NCI-H82 treated with DMSO at 0.1 percent for 48 hours (cell line): ENCODE measurements around the gene UTP3.
"Not testable (repeated sequence)": the region's sequence is repeated elsewhere in the genome, so short reads cannot be mapped to it uniquely, and the experiment has no call there.

Source experiments
- DNase-seq: peaks from one replicate; lab custom pipeline; 2025; ENCODE audit not compliant: unreplicated experiment; lab: John Stamatoyannopoulos, UW

UTP3 gene

DNA sequence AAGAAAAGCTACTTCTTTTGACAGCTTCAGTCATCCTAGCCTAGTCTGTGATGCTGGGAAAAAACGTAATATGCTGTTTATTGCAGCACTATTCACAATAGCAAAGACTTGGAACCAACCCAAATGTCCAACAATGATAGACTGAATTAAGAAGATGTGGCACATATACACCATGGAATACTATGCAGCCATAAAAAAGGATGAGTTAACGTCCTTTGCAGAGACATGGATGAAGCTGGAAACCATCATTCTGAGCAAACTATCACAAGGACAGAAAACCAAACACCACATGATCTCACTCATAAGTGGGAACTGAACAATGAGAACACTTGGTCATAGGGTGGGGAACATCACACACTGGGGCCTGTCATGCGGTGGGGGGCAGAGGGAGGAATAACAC lies 6.2 kb upstream of the UTP3 start:
- DNase-seq = not testable (repeated sequence)

DNA sequence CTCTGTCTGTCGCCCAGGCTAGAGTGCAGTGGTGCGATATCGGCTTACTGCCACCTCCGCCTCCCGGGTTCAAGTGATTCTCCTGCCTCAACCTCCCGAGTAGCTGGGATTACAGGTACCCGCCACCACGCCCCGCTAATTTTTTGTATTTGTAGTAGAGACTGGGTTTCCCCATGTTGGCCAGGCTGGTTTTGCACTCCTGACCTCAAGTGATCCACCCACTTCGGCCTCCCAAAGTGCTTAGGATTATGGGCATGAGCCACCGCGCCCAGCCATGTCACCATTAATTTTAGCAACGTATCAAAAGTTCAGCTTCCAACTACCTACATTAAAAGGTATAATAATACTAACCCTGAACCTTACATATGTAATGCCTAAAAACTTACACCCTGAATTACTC lies 940 bp upstream of the UTP3 start:
- DNase-seq = no peak

DNA sequence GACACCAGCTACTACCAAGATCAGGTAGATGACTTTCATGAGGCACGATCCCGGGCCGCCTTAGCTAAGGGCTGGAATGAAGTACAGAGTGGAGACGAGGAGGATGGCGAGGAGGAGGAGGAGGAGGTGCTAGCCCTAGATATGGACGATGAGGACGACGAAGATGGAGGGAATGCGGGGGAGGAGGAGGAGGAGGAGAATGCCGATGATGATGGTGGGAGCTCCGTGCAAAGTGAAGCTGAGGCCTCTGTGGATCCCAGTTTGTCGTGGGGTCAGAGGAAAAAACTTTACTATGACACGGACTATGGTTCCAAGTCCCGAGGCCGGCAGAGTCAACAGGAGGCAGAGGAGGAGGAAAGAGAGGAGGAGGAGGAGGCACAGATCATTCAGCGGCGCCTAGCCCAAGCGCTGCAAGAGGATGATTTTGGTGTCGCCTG lies 481 bp downstream of the UTP3 start:
- no peak for DNase-seq

DNA sequence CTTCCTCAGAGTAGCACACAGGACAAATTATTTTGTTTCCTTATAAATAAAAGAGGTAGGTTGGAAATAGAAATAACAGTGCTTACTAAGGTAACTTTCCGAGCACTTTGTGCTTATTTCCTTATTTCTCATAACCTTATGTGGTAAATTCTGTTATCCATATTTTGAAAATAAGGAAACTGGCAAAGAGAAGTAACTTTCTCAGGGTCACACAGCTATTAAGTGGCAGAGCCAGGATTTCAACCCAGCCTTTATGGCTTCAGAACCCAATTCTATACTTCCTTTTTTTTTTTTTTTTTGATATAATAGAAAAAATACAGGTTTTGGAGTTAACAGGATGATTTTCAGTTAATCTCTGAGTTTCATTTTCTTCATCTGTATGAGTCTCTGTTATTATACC lies 3.3 kb downstream of the UTP3 start:
- no peak for DNase-seq

DNA sequence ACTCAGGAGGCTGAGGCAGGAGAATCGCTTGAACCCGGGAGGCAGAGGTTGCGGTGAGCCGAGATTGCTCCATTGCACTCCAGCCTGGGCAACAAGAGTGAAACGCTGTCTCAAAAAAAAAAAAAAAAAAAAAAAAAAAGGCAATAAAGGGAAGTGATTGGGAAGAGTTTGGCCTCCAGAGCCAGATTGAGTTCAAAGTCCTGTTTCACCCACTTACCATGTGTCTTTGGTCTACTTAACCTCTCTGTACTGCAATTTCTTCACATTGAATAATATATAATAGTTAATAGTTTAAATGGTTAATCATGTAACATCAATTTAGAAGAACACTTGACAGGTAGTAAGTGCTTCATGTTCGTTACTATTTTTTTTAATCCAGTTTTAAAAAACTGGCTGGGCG lies 6.3 kb downstream of the UTP3 start:
- DNase-seq = not testable (repeated sequence)

DNA sequence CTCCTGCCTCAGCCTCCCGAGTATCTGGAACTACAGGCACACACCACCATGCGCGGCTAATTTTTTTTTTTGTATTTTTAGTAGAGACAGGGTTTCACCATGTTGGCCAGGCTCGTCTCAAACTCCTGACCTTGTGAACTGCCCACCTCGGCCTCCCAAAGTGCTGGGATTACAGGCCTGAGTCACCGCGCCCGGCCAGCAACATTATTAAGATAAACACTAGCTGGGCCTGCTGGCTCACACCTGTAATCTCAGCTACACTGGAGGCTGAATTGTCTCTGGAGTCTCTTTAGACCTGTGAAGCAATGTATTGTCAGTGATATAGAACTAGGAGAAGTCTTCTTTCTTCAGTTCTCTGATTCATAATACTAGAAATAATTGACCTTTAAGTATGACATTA lies 10.1 kb downstream of the UTP3 start:
- DNase-seq = not testable (repeated sequence)

DNA sequence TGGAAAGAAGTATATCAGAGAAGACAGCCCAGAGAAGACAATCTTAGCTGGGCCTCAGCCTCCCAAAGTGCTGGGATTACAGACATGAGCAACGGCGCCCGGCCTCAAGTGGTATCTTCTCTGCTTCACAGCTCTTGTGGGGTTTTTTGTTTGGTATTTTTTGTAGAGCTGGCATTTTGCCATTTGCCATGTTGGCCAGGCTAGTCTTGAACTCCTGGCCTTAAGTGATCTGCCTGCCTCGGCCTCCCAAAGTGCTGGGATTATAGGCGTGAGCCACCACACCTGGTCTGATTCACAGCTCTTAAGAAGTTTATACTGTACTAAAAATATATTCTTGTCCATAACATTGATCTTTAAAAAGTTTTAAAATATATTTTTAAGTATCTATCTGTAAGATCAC lies 12.4 kb downstream of the UTP3 start:
- no peak for DNase-seq

DNA sequence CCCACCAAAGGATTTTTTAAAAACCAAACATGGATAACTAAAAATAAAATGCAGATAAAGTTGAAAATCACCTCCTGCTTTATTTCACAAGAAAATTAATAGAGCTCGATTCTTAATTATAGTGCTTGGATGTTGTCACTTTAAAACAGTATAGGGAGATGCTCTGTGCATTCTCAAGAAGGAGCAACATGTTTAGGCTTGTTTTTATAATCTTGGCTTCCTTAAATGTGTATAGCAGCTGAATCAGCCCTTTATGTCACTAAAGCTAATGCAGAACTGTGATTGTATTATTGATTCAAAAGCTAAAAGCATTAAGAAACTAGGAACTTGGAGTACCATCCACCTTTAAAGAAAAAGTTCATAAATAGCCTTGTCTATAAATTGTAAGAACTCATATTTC lies 12.9 kb downstream of the UTP3 start:
- no peak for DNase-seq

DNA sequence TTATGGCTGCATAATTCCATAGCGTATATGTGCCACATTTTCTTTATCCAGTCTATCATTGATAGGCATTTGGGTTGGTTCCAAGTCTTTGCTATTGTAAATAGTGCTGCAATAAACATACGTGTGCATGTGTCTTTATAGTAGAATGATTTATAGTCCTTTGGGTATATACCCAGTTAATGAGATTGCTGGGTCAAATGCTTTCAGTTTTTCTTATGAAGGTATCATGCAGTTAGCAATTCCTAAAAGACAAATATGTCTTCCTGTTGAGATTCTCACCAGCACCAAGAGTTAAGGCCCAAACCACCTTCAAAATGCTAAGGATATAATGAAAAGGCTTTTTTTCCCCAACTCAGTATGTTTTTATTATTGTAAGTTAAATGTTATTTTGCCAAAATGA lies 14.3 kb downstream of the UTP3 start:
- not testable (repeated sequence) for DNase-seq

DNA sequence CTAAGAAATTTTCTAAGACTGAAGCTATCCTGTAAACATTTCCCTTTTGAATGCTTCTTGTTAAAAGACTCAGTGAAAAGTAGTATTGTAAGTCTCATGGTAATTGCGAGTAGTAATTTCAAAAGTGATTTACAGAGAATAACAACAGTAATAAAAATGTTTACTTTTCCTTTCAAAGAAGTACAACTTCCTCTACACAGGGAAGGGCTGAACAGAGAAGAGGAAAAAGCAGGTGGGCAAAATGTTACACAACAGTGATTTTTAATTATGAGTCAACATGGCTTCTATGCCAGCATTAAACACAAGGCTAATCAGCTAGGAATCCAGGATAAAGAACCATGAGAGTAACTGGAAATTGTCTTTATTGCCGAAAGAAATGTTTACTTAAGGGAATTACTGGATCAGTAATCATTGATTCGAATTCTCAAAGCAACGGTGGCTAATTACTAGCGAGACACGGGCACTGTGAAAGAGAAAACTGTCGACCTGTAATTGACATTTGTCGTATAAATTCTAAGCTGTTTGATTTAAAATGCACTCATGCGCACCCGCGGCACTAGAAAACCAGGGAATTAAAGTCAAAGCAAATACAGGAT lies 15.4 kb downstream of the UTP3 start:
- peak; percentile 3 for DNase-seq

DNA sequence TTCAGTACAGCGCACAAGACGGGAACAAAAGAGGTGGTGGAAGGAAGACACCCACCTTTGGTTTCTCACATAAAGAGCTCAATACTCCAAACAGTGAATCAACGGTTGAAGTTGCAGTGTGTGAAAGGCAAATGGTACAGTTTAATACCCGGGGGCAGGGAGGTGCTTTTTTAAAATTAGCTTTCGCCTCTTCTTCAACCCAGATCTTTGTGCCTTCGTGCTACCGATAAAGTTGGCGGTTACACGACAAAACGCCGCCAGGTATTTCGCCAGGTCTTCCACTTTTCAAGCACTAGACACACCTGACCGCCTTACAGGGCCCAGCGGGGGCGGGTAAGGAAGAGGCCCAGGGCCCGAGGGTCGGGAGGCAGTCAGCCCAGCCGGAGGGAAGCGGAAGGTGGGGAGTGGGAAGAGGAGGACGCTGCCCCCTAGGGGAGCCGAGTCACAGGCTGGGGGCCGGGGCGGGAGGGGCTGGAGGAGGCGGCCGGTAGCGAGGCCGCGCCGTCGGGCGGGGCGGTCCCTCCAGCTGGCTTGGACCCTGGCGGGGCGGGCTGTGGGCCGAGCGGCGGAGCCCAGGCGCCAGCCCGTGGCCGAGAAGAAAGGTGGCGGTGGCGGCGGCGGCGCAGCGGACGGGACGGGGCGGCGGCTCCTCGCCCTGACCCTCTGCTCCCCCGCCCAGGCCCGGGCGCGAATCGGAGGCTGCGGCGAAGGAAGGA lies 16.0 kb downstream of the UTP3 start:
- DNase-seq = peak; percentile 54

DNA sequence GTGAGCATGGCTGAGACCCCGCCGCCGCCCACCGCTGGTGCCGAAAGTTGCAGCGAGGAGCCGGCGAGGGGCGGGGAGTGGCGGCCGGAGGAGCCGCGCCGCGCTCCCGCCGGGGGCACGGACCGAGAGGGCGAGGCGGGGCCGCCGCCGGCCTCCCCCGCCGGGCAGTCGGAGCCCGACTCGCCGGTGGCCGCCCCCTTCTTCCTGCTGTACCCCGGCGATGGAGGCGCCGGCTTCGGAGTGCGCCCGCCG lies 16.5 kb downstream of the UTP3 start:
- no peak for DNase-seq

DNA sequence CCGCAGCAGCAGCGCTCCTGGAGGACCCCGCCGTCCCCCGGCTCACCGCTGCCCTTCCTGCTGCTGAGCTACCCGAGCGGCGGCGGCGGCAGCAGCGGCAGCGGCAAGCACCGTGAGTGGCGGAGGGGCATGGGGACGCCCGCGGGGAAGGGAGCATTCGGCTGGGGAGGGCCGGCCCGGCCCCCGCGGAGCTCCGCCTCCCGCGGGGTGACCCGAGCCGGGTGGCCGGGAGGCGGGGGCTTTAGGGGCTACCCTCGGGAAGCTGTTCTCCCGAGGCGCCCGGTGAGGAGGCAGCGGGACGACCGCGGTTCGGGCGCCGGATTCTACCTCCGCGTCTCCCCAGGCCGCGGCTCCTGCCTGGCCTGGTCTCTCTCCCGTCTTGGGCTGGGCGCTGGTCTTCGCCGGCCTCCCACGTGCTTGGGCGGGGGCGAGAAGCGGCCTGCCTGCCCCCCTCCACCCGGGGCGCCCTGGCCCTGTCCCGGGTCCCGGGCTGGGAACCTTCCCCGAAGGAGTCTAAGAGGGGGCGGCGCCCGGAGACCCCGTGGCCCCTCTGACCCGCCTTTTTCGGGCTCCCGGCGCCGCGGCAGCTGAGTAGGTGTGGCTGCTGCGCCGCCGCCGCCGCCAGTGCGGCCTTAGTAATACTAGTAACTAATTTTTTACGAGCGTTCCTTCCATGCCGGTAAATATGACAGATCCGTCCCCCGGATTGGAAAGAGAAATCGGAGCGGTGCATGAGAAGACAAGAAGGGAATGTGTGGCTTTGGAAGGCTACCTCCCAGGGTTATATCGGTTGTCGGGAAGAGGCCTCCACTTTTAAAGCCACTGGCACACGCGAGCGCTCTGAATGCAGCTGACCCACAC lies 17.1 kb downstream of the UTP3 start:
- no peak for DNase-seq

DNA sequence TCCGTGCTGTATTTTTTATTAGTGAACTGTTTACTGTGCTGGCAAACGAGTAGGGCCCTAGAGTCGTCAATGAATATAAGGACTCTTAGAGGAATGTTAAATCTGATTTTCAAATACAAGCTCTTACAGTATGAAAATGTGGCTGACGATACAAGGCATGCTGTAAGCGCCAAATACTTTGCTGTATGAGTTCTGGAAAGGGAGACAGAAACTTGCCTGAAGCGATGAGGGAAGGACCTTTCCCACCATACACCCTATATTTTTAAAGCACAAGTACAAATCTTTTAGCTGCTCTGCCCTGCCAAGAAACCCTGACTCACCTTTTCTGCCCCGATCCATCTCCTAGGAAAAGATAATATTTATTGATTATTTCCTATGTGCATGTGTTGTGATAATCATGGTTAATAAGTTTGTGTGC lies 17.7 kb downstream of the UTP3 start:
- DNase-seq = no peak

DNA sequence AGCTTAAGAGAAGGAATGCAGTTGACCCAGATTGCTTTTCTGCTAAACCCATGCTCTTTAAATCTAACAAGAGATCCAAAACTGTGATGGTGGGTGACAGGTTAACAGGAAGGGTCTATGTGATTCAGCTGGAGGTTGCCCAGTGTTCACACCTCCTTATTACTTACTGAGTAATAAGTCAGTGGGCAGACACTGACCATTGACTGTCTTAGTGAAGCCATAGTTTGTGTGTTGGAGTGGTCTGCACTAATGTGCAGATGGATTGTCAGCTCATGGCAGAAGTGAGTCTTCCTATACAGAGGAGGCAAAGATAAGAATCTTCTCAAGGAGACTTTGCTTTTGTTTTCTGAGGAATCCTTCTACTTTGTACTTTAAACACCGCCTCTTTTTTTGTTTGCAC lies 18.2 kb downstream of the UTP3 start:
- no peak for DNase-seq

DNA sequence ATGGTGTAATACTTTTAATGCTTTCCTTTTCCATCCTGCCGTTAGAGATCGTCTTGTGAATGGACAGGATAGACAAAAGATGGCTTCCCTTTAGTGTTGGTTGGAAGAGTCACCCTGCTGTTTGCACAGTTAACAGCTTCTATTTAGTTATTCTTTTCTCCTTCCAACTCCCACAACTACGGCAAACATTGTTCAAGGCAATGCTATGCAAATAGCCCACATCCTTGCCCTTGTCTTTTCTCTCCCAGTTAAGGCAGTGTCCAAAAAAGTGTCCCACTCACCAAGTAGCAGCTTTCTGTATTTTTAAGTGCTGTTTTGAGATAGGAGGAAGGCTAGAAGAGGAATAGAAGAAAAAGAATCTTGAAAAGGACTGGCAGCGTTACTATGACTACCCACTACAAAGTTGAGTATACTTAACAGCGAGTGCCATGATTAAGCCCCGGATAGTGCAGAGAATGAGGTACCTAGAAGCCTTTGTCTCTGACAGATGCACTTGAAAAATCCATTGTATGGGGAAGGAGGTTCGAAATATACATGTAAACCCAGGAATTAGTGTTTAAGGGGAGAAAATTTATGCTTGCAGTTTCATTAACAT lies 21.4 kb downstream of the UTP3 start:
- no peak for DNase-seq

DNA sequence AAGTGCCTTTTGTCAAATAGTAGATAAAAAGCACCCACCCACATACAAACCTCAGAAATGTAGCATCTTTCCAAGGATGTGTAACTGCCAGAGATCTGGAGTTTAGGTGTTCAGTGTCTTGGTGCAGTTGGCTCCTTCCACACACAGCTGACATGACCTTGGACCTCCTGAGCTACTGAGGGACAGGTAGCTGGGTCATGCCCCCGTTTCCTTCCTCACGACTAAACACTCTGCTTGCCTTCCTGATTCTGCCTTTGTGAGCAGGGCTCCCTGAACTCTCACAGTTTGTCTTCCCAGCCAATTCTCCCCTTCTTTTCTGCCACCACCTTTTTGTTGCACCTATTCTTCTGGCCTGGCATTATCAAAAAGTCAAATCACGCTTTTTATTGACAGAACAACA lies 23.3 kb downstream of the UTP3 start:
- DNase-seq = no peak

DNA sequence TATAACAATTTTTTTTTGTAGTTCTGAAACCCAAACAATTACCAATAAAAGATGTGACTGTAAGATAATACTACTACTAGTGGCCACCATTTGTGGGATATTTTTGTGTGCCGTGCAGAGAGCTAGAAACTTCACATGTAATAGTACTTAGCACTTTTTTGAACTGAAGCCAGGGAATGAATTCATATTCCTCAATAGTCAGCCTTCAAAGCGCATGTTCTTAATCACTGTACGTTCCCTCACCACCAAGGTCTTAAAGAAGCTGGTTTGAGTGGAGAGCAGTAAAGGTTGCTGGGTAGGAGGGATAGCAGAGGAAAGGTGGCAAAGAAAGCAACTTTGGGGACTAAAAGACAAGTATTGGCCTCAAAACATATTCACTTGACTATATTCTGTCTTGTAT lies 23.8 kb downstream of the UTP3 start:
- no peak for DNase-seq

DNA sequence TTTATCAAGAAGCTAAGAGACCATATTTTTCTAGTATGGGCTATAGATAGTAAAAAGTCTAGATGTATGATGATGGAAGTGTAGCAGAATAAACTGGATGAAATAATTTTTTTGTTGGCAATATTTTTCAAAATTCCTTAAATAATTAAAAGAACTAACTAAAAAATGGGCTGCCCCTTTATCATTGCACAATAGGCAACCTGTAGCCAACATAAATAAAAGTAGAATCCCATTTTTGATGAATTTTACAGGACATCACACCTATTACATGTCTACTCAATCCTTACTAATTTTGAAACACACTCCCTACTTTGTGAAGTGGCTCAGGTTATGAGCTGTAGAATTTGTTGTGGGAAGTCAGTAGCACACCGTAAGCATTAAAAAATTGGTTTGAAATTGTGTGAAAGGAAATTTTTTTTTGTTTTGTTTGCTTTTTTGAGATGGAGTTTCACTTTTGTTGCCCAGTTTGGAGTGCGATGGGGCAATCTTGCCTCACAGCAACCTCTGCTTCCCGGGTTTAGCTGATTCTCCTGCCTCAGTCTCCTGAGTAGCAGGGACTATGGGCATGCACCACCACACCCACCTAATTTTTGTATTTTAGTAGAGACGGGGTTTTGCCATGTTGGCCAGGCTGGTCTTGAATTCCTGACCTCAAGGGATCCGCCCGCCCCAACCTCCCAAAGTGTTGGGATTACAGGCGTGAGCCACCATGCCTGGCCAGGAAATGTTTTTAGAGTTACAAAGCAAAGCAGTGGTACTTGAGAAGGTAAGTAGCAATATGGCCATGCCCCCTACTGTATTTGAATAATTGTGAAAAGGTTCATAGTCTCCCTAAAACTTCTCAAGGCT lies 24.5 kb downstream of the UTP3 start:
- DNase-seq = no peak

DNA sequence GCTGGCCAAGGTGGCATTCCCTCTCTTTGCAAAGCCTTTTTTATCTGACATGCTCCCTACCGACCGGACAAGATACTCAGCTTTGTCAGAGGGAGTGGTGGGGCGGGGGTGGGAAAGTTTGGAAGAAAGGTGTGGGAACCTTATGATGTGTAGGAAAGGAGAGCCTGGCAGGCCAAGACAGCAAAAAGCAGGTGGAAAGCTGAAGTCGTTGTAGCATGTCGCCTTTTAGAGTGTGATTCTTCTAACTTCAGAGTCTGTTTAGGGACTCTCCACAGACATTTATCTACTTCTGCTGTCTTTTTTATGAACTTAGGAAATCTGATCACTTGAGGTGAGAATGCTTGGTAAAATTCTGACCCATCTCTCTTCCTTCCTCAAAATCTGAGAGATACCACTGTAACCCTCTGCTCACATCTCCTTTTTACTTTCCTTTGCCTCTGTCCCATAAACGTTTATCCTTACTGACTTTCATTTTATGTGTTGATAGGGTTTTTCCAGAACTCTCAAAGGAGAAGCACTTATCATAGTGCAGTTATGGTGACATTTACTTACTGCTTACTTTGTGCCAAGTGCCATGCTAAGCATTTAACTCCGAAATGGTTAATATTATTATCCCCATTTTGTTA lies 25.2 kb downstream of the UTP3 start:
- DNase-seq = no peak
